ENCODE measurements around the gene POLR2A. TPM values are rescaled to one million over a fixed set of nuclear protein-coding genes. Genes with fewer than 3 reads are reported as not detected.

Gene POLR2A
- polyA plus RNA-seq, 2 of the 4 experiments (the other 2 are of a cell fraction): 22.8 to 65.6 TPM

DNA sequence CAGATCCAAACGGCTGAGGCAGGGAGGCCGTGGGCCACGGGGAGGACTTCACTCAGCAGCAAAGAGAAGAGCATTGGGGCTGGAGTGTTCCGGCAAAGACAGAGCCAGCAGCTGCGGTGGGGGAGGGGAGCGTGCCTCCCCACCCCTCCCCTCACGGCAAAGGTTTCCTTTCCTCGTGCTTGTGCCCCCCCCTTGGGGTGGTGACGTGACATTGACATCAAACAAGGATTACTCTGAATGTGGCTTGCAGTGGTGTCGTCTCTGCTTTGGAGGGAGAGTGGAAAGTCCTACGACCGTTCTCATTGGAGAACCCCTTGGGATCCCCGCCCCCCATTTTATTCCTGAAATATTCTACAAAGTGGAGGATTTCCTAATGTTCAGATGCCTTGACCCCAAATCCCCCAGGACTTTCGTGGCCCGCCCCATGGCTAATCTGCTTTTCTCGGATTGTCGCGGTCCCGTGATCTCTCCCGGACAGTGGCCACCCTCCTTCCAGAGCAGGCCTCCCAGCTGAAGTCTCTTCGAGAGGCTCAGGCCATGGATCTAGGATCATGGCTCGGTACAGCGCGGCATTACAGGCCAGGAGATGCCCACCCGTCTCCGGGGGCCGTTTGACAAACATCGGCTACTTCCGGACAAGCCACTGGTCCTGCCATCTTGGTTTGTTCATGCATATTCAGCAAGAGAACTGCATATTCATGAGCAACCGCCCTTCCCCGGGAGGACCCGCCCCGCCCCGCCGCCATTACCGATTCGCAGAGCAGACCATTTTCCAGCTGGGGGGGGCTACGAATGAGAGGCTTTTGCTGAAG, 705 bp upstream of the POLR2A start (continued):
- TF ChIP-seq RNF2 (IDR thresholded peaks at IDR 0.05; ENCODE audit: borderline replicate concordance, low read depth) (no peak), RCOR1 (IDR thresholded peaks at IDR 0.05; ENCODE audit: low read depth, low read length) (no peak), EP300 (IDR thresholded peaks at IDR 0.05) (no peak), POLR2AphosphoS2 (conservative IDR thresholded peaks at IDR 0.05; ENCODE audit: low read length) (0 out of 2 replicates have a peak, but pooled peaks have one; percentile 7), RAD21 (conservative IDR thresholded peaks at IDR 0.05 in 1 of 2, IDR thresholded peaks at IDR 0.05 in 1 of 2) (no peak), TP53 (CRISPR knock-in tag; IDR thresholded peaks at IDR 0.05) (peak; percentile 74)
- TF ChIP-seq, protein P1, sequence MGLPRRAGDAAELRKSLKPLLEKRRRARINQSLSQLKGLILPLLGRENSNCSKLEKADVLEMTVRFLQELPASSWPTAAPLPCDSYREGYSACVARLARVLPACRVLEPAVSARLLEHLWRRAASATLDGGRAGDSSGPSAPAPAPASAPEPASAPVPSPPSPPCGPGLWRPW (IDR thresholded peaks at IDR 0.05): no peak
- TF ChIP-seq, protein P2, sequence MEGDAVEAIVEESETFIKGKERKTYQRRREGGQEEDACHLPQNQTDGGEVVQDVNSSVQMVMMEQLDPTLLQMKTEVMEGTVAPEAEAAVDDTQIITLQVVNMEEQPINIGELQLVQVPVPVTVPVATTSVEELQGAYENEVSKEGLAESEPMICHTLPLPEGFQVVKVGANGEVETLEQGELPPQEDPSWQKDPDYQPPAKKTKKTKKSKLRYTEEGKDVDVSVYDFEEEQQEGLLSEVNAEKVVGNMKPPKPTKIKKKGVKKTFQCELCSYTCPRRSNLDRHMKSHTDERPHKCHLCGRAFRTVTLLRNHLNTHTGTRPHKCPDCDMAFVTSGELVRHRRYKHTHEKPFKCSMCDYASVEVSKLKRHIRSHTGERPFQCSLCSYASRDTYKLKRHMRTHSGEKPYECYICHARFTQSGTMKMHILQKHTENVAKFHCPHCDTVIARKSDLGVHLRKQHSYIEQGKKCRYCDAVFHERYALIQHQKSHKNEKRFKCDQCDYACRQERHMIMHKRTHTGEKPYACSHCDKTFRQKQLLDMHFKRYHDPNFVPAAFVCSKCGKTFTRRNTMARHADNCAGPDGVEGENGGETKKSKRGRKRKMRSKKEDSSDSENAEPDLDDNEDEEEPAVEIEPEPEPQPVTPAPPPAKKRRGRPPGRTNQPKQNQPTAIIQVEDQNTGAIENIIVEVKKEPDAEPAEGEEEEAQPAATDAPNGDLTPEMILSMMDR (IDR thresholded peaks at IDR 0.05): no peak

DNA sequence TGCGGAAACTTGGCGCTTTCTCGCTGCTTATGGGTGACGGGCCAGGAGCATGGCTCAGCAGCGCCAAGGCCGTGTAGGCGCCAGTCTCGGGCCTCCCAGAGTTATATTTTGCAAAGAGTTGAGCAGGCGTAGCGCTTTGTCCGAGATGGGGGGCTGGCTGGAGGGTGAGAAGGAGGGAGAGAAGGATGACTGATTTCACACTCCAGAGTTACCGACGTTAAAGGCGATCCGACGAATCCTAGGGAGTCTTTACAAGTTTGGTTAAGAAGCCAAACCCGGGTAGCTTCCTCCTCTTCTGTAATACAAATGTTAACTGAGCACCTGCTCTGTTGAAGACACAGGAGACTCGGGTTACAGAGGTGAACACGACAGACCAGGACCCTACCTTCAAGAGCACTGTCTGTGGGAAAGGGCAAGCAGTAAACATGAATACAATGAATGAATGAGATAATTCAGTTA, 782 bp downstream of the POLR2A start:
- no peak for DNase-seq (ENCODE audit: low read depth in 1 of 2, low spot score in 1 of 2)
- no peak for FAIRE-seq

More for the DNA sequence above, 782 bp downstream of the POLR2A start:
- H3K27ac ChIP-seq: peak overlapping the region; percentile 71 to 91
- ChIA-PET CTCF (interaction anchor here (1.0 to 4.9 kb wide), 8 partner anchors 9 to 129 kb away, joined by 4 to 41 read pairs (median 14); partner anchors contain the start of genes SENP3, TMEM95 and TNFSF12), POLR2A (interaction anchor here (0.6 to 3.6 kb wide), 29 partner anchors 9 to 372 kb away, joined by 3 to 33 read pairs (median 6); partner anchors contain the start of genes CD68, CHRNB1, SENP3 and TMEM102)
- no peak; a peak in 2 of 6 replicates for ATAC-seq
- no peaks in the 10 kb centered on the region for H3K9me3 ChIP-seq
- WGBS (ENCODE audit: missing lambda C conversion rate): 1% methylated on average over 19 of the region's 19 CpGs
- peak overlapping the region; percentile 80 for H3K4me2 ChIP-seq
- peaks cover 49% of the 10 kb centered on the region for H3K4me1 ChIP-seq
- H3K4me3 ChIP-seq: peak overlapping the region; percentile 70
- TF ChIP-seq, protein P2 (IDR thresholded peaks at IDR 0.05): no peak; the same call in 2 of the 3 replicates
- TF ChIP-seq MYC (IDR thresholded peaks at IDR 0.05; ENCODE audit: borderline replicate concordance, low read length) (0 out of 2 replicates have a peak, but pooled peaks have one; percentile 54), CHD4 (IDR thresholded peaks at IDR 0.05; ENCODE audit: borderline replicate concordance) (no peak), USF2 (IDR thresholded peaks at IDR 0.05) (no peak), ELK1 (IDR thresholded peaks at IDR 0.05; ENCODE audit: low read depth, low read length) (no peak), RNF2 (IDR thresholded peaks at IDR 0.05; ENCODE audit: borderline replicate concordance, low read depth) (no peak), HEYL (CRISPR knock-in tag; IDR thresholded peaks at IDR 0.05) (no peak), POLR2AphosphoS2 (conservative IDR thresholded peaks at IDR 0.05; ENCODE audit: low read length) (0 out of 2 replicates have a peak, but pooled peaks have one; percentile 16), EHF (CRISPR knock-in tag; IDR thresholded peaks at IDR 0.05) (no peak), RCOR1 (IDR thresholded peaks at IDR 0.05; ENCODE audit: low read depth, low read length) (no peak)
- TF ChIP-seq, protein P3, sequence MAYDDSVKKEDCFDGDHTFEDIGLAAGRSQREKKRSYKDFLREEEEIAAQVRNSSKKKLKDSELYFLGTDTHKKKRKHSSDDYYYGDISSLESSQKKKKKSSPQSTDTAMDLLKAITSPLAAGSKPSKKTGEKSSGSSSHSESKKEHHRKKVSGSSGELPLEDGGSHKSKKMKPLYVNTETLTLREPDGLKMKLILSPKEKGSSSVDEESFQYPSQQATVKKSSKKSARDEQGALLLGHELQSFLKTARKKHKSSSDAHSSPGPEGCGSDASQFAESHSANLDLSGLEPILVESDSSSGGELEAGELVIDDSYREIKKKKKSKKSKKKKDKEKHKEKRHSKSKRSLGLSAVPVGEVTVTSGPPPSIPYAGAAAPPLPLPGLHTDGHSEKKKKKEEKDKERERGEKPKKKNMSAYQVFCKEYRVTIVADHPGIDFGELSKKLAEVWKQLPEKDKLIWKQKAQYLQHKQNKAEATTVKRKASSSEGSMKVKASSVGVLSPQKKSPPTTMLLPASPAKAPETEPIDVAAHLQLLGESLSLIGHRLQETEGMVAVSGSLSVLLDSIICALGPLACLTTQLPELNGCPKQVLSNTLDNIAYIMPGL (CRISPR knock-in tag; IDR thresholded peaks at IDR 0.05; ENCODE audit: borderline replicate concordance): no peak
- TF ChIP-seq, protein P4, sequence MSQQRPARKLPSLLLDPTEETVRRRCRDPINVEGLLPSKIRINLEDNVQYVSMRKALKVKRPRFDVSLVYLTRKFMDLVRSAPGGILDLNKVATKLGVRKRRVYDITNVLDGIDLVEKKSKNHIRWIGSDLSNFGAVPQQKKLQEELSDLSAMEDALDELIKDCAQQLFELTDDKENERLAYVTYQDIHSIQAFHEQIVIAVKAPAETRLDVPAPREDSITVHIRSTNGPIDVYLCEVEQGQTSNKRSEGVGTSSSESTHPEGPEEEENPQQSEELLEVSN (IDR thresholded peaks at IDR 0.05; ENCODE audit: borderline replicate concordance, low read depth): no peak; the same call in 1 of the 2 replicates
- TF ChIP-seq, protein P5, sequence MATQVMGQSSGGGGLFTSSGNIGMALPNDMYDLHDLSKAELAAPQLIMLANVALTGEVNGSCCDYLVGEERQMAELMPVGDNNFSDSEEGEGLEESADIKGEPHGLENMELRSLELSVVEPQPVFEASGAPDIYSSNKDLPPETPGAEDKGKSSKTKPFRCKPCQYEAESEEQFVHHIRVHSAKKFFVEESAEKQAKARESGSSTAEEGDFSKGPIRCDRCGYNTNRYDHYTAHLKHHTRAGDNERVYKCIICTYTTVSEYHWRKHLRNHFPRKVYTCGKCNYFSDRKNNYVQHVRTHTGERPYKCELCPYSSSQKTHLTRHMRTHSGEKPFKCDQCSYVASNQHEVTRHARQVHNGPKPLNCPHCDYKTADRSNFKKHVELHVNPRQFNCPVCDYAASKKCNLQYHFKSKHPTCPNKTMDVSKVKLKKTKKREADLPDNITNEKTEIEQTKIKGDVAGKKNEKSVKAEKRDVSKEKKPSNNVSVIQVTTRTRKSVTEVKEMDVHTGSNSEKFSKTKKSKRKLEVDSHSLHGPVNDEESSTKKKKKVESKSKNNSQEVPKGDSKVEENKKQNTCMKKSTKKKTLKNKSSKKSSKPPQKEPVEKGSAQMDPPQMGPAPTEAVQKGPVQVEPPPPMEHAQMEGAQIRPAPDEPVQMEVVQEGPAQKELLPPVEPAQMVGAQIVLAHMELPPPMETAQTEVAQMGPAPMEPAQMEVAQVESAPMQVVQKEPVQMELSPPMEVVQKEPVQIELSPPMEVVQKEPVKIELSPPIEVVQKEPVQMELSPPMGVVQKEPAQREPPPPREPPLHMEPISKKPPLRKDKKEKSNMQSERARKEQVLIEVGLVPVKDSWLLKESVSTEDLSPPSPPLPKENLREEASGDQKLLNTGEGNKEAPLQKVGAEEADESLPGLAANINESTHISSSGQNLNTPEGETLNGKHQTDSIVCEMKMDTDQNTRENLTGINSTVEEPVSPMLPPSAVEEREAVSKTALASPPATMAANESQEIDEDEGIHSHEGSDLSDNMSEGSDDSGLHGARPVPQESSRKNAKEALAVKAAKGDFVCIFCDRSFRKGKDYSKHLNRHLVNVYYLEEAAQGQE (IDR thresholded peaks at IDR 0.05): no peak

Data from A549 (cell line).